T-helper 2 cell (primary cell): Measurements from ENCODE around the gene GSK3A.
A peak's percentile ranks its signal among the peaks of the same experiment; 100 is the strongest.

Experiments
- DNase-seq, 5 experiments: peaks; one replicate each; pipeline versions ENCODE4 v3.0.0 to v3.0.0-alpha.2; 2012 to 2022

Gene GSK3A

DNA sequence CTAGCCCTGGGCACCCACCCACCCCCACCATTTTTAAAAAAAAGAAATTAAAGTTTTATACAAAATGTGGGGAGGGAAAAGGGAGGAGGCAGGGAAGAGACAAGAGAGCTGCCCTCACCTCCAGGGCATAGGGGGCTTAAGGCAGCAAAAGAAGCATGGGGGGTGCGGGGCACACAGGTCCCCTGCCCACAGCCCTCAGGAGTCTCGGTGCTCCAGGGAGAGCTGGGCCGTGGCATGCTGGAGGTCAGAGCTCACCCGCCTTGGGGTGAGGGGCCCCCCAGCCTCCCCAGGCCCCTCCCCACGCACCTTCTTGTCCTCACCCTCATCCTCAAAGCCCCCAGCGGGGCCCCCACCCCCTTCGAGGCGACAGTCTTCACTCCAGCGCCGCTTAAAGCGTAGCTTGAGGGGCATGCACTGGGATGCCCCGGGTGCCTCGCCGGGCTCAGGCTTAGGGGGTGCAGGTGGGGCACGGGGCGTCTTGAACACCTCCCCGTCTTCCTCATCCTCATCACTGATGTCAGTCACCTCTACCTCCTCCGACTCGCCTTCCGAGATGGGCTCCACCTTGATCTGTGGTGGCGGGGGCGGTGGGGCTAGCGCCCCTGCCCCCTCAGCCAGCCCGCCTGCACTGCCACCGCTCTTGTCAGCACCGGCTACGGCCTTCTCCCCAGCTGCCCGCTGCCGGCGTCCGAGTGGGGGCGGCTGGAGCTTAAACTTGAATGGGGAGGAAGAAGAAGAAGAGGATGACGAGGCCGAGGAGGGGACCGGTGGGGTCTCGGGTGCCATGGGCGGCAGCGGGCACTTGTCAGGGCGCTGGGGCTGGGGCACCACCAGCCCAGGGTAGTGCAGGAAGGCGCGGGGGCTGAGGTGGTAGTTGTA lies 6.1 kb upstream of the GSK3A start:
- no peak for DNase-seq

DNA sequence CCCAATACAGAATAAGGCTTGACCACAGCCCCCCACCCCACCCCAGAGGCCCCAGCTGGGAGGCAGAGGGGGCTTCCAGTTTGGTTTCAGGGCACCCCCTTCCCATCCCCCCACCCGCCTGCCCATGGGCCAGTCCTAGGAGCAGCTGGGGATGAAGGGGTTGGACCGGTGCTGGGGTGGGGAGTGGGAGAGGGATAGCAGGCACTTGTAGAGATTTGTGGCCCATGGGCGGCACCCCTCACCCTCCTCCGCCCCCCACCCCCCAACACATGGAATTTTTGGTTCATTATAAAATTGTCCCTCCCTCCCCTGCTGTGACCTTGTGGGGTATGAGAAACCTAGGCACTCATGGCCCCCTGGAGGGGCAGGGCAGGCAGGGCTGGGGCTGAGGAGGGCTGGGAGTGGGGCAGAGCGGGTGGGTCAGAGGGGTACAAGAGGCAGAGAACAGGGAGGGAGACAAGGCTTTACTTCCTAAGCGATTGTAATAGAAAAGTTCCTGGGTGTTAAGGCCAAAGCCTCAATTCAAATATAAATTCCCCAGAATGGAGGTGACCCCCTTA lies 5.3 kb upstream of the GSK3A start:
- no peak for DNase-seq

DNA sequence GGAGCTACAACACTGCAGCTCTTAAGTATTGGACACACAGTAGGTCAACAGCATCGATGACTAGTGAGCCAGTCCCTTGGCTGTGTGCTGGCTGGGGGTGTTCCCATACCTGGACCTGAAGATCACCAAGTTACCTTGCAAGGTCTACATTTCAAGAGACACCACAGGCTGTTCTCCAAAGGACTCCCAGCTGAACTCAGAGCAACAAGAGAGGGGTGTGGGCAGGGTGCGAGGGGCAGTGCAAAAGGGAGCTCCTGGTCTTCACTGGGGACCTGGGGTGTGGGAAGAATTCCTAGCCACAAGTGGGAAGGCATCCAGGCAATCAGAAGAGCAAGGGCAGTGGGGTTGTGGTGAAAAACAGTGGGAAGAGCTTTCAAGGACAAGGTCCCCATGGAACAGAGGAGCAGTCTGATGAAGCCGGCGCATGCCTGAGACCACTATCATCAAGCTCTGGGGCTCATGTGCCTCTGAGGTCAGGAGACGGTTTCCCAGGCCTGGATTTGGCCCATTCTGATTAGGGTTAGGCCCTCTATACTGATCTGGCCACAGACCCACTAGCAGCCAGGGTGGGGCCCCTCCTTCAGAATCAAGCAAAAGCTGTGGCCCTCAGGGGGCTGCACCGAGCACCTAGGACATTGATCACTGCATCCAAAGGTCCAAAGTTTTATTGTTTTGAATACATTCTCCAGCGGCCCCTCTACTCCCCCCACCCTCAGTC lies 4.7 kb upstream of the GSK3A start:
- no peak for DNase-seq

DNA sequence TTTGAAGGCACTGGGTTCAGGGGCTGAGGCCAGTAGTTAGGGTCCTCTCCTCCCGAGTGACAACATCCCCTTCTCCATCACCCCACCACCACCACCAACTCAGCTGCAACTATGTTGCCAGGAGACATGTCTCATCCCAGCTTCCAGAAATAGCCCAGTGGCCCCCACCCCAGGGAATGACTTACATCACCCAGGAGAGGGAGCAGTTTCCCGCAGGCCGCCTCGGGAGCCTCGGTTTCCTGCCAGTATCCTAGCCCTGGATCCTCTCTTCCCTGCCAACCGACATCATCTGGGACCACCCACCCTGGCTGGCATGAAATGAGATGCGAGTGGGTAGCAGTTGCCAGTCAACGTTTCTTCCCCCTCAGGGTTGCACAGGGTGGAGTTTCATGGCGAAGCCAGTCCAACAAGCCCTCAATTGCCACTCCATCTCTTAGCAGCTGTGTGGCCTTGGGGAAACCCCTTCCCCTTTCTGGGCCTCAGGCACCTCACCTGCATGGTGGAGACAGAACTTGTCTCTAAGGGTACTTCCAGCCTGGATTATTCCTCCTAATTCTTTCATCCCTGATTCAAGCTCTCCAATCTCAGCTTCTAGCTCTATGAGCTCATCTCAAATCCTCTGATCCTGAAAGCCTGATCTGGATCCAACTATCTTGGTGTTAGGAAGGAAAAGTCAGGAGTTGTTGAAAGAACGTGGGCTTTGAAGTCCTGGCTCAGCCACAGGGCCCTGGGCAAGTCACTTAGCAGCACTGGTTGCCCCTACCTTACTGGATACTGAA lies 3.9 kb upstream of the GSK3A start:
- no peak for DNase-seq

DNA sequence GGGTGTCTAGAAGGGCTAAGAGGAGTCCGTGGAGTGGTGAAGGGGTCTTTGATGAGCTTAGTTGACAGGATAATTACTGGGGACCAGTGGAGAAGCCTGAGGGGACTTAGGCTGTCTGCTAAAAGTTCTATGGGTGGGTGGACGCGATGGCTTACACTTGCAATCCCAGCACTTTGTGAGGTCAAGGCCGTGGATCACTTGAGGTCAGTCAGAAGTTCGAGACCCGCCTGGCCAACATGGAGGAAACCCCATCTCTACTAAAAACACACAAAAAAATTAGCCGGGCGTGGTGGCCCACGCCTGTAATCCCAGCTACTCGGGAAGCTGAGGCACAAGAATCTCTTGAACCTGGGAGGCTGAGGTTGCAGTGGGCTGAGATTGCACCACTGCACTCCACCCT lies 2.8 kb upstream of the GSK3A start:
- no peak for DNase-seq

DNA sequence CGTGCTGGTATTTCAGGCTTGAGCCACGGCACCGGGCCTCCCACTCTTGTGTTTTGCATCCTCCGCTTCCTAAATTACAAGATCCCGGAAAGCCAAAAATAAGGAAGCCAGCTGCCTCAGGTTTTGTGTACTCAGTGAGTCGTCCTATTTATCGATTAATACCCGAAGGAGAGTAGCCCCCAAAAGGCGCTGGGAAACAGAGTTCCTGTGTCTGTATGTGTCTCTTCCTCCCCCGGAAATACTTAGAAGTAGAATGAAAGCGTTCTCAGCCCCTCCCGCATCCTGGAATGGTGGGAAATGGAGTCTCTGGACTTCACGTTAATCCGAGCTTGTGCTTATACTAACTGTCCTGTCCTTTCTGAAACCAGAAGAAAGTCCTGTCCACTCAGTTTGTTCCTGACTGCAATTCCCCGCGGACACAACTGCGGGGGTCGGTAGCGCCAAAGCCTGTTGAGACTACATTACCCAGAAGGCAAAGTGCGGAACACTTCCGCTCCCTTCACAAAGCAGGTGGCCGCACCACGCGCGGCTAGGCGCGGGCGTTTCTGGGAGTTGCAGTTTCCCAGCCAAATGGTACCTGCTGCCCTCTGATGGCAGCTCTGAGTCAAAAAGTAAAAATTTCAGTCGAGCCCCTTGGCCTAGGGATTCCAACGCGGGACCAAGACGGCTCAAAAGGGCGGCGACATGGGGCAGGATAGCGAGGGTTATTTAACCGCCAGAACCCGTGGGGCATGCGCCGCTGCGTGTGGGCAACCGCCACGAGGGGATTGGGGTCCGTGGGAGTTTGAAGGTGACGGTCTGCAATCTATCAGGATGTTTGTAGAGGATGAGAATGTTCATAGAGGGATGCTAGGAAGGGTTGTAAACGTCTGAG lies 2.2 kb upstream of the GSK3A start:
- peak; percentile 68 to 96 (median 87) for DNase-seq

DNA sequence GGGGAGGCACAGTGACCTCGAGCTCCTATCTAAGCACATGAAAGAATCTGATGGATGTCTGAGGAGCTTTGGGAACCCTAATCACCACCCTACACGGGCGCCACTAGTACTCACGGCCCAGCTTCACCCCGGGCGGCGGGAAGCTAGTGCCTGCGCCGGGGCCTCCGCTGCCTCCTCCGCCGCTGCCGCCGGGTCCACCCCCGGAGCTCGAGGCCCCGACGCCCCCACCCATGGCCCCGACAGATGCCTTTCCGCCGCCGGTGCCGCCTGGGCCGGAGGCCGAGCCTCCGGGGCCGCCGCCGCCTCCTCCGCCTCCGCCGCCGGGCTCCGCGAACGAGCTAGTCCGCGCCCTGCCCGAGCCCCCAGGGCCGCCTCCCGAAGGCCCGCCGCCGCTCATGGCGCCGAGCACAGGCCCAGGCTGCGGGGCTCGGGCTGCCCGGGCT lies 312 bp downstream of the GSK3A start:
- peak in 2 of 5 experiments; percentile 21 to 43 for DNase-seq

DNA sequence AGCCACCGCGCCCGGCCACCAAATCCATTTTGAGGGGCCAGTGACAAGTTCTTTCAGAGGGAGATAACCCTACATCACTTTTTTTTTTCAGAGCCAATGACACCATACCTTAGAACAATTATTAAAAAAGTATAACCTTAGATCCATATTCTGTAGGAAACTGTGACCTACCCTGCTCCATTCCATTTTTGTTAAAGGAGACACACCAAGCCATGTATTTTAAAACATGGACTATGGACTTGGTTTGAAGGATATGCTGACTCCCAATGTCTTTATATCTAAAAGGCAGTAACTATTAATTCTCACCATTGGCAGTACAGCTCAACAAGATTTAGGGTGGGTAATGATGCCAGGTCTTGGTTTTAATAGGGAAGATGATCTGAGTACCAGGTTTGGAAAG lies 1.1 kb downstream of the GSK3A start:
- DNase-seq = no peak

DNA sequence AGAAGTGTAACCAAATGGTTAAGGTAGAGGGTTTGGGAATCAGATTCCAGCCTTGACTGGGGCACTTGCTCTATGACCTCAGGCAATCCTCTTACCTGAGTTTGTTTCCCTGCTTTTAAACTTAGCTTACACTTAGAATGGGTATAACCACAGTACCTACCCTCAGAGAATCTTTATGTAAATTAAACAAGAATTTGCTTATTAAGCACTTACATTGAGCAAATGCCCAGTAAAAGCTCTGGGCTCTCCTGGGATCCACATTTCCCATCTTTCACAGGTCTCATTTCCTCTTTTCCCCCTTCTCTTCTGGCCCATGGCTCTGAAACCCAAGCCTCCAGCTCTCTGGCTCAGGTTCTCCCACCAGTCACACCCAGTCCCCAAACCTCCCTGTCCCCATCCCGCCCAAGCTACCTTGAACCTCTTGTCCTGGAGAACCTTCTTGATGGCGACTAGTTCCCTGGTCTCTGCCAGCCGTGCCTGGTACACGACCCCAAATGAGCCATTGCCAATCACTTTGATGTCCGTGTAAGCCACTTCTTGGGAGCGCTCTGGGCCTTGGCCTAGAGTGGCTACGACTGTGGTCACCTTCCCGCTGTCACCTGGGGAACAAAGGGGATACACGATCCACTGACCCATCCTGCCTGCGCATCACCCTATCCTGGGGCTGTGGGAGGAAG lies 2.7 kb downstream of the GSK3A start:
- no peak for DNase-seq

DNA sequence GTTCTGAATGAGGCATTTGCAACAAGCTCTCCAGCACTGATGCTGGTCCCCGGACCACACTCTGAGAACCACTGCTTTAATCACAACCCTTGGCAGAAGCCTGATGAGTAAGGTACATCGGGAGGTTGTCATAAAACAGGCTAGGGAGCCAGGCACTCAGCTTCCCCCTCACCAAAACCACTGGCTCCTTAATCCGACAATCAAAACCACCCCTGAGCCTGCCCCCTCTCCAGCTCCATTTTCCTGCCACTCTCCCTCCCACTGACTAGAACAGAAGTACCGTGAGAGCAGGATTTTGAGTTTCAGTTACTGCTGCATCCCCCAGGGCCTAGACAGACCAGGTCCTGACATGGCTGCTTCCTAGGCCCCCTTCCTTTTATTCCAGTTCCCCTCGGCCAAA lies 7.2 kb downstream of the GSK3A start:
- DNase-seq = no peak

DNA sequence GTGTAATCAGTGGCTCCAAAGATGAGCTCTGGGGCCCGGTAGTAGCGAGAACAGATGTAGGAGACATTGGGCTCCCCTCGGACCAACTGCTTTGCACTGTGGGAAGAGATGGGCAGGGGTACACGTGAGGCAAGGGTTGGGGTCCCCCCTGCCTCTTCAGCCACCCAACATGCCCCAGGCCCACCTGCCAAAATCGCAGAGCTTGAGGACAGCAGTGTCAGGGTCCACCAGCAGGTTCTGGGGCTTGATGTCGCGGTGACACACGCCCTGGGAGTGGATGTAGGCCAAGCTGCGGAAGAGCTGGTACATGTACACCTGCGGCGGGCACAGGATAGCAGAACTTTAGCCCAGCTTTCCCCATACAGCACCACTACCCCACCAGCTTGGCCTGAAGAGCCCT lies 8.0 kb downstream of the GSK3A start:
- no peak for DNase-seq

DNA sequence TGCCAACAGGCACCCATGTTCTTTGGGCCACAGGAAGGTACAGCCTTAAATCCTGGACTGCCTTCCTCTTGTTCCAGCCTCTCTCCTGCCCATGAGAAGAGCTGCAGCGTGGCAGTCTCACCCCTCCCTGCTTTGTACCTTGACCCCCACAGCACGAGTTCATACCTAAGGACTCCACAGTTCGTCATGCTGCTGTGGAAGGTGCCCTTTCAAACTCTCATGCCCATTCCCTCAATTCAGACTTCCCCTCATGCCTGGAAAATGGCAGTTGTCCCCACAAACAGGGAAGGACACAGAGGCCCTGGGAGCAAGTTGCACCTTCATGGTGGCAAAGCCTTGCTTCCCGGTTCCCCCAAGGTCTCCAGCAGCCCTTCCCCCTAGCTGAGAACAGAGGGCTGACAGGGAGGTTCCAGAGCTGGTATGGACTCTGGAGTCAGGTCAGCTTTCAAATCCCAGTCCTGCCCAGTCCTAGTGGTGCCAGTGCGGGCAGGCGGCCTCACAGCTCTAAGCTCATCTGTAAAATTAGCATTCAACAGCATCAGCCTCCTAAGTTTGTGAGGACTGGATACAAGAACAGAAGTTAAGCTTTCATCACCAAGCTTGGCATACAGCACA lies 8.6 kb downstream of the GSK3A start:
- DNase-seq = no peak

DNA sequence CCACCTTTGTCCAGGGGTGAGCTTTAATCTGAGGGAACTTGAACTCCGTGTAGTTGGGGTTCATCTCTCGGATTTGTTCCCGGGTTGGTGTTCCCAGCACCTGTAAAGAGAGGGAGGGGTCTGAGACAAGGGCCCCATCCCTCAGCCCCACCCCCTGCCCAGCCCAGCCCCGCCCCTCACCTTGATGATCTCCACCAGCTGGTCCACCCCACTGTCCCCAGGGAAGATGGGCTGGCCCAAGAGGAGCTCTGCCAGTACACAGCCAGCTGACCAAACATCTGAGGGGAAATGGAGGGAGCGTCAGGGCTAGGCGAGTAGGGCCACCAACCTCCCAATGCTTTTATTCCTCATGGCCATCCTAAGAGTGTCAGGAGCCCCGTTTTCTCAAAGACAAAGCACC lies 9.3 kb downstream of the GSK3A start:
- DNase-seq = no peak

DNA sequence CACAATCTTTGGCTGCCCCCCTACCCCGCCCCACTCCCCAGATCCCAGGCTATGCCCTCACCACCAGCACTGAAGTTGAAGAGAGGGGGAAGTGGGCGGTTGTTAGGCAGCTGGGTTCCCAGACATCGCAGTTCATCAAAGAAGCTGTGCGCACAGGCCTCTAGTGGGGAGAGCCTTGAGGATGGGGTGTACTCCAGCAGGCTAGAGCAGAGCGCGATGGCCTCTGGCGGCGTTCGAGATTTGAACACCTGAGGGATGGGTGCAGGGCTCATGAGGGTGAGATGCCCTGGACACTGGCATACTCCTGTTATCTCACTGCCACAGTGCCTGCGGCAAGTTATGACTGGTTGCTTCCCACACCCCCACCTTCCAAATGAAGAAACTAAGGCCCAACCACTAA lies 10.0 kb downstream of the GSK3A start:
- DNase-seq = no peak

DNA sequence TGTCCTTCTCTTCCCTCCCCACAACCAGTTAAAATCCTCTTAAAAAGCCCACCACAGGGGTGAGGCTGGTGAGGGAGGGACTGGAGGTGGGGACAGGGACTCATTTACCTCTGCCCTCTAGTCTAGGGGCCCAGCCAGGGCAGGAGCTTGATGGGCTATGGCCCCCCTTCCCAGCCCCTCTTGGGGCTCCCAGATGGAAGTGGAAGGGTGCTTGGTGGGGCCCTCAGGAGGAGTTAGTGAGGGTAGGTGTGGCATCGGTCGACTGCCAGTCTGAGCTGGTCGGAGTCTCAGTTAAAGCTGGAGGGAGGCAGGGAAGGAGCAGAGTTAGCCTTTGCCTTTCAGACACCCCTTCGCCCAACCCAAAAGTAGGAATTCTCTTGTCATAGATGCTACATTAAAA lies 11.8 kb downstream of the GSK3A start:
- no peak for DNase-seq

DNA sequence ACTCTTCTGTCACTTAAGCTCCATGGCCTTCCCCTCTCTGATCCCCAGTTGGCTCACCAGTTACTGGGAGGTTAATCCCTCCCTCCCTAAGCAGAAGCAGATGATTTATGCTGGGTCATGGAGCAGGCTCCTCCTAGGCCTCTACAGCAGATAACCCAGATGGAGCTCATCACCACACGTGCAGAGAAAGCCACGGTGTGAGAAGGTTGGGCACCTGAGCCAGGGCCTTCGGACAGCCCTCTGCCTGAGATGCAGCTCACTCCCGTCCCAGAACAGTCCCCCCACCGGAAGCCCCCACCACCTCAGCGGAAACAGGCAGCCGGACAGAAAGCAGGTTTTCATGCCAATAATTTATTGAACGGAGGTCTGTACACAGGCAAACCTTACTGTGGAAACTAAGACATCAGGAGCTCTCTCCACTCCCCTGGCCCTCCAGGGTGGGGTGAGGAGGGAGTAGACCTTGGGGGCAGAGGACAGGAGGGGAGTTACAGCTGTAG lies 12.5 kb downstream of the GSK3A start:
- DNase-seq = no peak

DNA sequence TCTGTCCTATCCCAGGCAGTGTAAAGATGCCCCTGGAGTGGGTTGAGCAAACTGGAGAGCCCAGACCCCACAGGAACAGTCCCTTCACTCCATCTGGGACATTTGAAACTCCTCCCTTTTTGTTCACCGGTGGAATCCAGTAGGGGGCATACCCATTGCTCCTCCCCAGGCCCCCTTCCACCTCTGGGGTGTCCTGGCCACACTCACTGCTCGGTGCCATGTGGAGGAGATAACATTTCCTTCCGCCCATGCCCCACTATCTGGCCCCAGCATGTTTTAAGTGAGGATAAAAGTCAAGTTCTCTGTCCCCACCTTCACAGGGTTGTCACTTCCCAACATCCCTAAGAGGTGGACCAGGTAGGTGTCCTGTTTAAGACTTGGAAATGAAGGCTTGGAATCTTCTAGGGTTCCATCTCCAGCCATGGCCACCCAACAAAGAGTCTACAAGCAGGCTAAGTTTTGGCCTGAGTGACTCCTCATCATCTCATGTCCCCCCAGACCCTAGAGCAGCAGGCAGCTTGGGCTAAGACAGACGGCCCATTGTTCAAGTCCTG lies 13.0 kb downstream of the GSK3A start:
- DNase-seq = no peak

DNA sequence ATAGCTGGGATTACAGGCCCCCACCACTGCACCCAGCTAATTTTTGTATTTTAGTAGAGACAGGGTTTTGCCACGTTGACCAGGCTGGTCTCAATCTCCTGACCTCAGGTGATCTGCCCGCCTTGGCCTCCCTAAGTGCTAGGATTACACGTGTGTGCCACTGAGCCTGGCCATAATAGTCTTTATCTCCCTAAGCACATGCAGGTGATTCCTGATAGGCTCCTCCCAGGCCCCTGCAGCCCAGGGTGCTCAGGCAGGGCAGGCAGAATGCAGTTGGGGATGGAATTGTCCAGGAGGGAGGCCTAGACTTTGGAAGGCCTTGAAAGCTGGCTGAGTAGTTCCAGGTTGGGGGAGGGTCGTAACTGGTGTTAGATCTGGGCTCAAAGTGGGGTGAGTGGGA lies 13.8 kb downstream of the GSK3A start:
- no peak for DNase-seq

DNA sequence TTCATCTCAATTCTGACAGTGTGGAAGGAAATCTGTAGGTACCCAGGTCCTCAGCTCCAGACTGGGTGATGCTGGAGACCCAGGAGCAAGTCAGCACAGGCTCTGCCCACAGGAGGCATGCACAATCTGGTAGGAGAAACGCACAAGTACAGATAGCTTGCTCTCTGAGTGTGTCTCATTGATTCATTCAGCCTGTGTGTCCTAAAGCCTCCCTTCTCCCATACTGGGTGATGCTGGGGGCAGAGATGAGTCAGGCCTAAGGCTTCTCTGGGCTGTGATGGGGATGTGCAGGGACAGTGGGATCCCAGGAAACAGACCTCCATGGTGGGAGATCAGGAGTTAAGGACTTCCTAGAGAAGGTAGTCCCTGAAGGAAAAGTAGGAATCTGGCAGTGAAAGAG lies 15.5 kb downstream of the GSK3A start:
- no peak for DNase-seq

DNA sequence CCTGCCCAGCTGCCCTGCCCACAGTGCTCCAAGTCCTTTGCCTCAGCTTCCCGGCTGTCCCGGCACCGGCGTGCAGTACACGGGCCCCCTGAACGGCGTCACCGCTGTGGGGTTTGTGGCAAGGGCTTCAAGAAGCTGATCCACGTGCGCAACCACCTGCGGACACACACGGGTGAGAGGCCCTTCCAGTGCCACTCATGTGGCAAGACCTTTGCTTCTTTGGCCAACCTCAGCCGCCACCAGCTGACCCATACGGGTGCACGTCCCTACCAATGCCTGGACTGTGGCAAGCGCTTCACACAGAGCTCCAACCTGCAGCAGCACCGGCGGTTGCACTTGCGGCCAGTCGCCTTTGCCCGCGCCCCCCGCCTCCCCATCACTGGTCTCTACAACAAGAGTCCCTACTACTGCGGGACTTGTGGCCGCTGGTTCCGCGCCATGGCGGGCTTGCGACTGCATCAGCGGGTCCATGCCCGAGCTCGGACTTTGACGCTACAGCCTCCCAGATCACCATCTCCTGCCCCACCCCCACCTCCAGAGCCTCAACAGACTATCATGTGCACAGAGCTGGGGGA lies 16.6 kb downstream of the GSK3A start:
- DNase-seq = no peak
